Osteoblast (primary cell): ENCODE results near the gene NAGA. TPM values are rescaled to one million over a fixed set of nuclear protein-coding genes. Genes with fewer than 3 reads are reported as not detected.

Experiments used
- DNase-seq: peaks from one replicate; pipeline ENCODE4 v3.0.0; 2011; ENCODE audit warnings: low spot score, mixed read lengths; ENCODE audit not compliant: insufficient read length; ENCODE audit errors: missing footprints
- H2AFZ ChIP-seq: 2 replicates; pipeline ENCODE4 v1.6.0; 2011; ENCODE audit warnings: mild to moderate bottlenecking, low read length
- H3K27ac ChIP-seq: 2 replicates; pipeline ENCODE4 v1.5.1; 2011; ENCODE audit warnings: mild to moderate bottlenecking, low read depth, low read length, moderate library complexity
- H3K27me3 ChIP-seq: 2 replicates; pipeline ENCODE4 v1.6.0; 2012; ENCODE audit warnings: mild to moderate bottlenecking, control low read depth, inconsistent platforms, low read length, moderate library complexity; ENCODE audit not compliant: insufficient read depth
- H3K36me3 ChIP-seq: 2 replicates; pipeline ENCODE4 v1.5.1; 2011; ENCODE audit warnings: mild to moderate bottlenecking, low read length, control low read depth, moderate library complexity; ENCODE audit not compliant: insufficient read depth
- H3K4me1 ChIP-seq: 2 replicates; pipeline ENCODE4 v1.5.1; 2011; ENCODE audit warnings: mild to moderate bottlenecking, low read length, control low read depth, moderate library complexity; ENCODE audit not compliant: insufficient read depth
- H3K4me2 ChIP-seq: 2 replicates; pipeline ENCODE4 v1.6.0; 2011; ENCODE audit warnings: mild to moderate bottlenecking, low read length; ENCODE audit not compliant: insufficient read depth
- H3K4me3 ChIP-seq: fragments of 200-600 bp; sonication (generic); 3 replicates; pipeline ENCODE4 v1.5.1; 2012; ENCODE audit warnings: mild to moderate bottlenecking, low read length, inconsistent platforms; ENCODE audit not compliant: insufficient read depth
- H3K79me2 ChIP-seq: 2 replicates; pipeline ENCODE4 v1.6.0; 2012; ENCODE audit warnings: mild to moderate bottlenecking, low read length, control low read depth, inconsistent platforms; ENCODE audit not compliant: insufficient read depth
- H3K9me3 ChIP-seq: 2 replicates; pipeline ENCODE4 v1.5.1; 2011; ENCODE audit warnings: low read depth, low read length, control low read depth
- H4K20me1 ChIP-seq: 2 replicates; pipeline ENCODE4 v1.6.0; 2012; ENCODE audit warnings: mild to moderate bottlenecking, low read length, control low read depth; ENCODE audit not compliant: insufficient read depth
- total RNA-seq: library from RNA; depleted of rRNA; stranded (reverse); fragments of >200 nt; gene quantifications from 2 replicates; pipeline ENCODE4 v1.2.3, GENCODE V29; 2012
- TF ChIP-seq, protein P1 (sequence below): IDR thresholded peaks from 2 replicates; pipeline ENCODE4 v1.5.1; 2011; ENCODE audit warnings: mild to moderate bottlenecking, low read depth, low read length, moderate library complexity; ENCODE audit errors: extremely low read depth

The NAGA gene
- total RNA-seq, 1 donor: 44.2 TPM

DNA sequence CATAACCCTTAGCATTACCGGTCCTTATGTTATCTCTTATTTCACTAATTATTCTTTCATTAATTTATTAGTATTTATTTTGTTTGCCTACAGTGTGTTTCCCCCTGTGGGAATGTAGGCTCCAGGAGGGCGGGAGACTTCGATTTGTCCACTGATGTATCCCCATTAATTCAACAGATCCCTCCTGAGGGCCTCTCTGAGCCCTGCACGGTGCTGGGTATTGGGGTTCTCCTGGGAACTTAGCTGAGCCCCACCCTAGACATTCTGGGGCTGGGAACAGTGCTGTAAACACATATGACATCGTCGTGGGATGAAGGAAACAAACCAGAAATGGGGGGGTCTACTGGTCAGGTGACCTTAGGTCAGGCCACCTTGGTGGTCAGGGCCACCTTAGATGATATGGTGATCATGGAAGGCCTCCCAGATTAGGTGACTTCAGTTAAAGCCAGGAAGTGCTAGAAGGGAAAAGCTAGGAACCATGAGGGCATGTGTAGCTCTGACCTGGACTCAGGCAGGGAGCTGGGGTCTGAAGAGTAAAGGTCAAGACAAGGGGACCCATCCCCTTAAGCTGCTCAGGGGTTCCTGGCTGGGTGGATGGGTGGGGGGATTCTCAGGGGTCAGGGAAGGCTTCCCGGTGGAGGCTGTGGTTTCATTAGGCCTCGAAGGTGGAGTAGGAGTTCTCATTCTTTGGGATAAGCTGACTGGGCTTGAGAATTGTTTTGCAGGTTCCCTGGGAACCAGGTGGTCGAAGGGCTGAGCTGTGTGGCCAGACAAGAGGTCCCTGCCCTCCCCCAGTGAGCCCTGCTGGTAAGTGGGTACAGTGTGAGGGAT is 4.4 kb upstream of the NAGA start:
- H3K4me3 ChIP-seq: peak overlapping the region; percentile 87
- H3K4me1 ChIP-seq: peaks cover 33% of the 10 kb centered on the region
- H2AFZ ChIP-seq: peak overlapping the region; percentile 70
- H3K27ac ChIP-seq: peak overlapping the region; percentile 84
- H3K9me3 ChIP-seq: no peaks in the 10 kb centered on the region
- H3K79me2 ChIP-seq: peaks cover 24% of the 10 kb centered on the region
- H3K36me3 ChIP-seq: peaks cover 30% of the 10 kb centered on the region
- H3K4me2 ChIP-seq: peak overlapping the region; percentile 84
- TF ChIP-seq, protein P1, sequence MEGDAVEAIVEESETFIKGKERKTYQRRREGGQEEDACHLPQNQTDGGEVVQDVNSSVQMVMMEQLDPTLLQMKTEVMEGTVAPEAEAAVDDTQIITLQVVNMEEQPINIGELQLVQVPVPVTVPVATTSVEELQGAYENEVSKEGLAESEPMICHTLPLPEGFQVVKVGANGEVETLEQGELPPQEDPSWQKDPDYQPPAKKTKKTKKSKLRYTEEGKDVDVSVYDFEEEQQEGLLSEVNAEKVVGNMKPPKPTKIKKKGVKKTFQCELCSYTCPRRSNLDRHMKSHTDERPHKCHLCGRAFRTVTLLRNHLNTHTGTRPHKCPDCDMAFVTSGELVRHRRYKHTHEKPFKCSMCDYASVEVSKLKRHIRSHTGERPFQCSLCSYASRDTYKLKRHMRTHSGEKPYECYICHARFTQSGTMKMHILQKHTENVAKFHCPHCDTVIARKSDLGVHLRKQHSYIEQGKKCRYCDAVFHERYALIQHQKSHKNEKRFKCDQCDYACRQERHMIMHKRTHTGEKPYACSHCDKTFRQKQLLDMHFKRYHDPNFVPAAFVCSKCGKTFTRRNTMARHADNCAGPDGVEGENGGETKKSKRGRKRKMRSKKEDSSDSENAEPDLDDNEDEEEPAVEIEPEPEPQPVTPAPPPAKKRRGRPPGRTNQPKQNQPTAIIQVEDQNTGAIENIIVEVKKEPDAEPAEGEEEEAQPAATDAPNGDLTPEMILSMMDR: no peak
- H4K20me1 ChIP-seq: no peaks in the 10 kb centered on the region
- no peaks in the 10 kb centered on the region for H3K27me3 ChIP-seq
- DNase-seq: peak; percentile 70

DNA sequence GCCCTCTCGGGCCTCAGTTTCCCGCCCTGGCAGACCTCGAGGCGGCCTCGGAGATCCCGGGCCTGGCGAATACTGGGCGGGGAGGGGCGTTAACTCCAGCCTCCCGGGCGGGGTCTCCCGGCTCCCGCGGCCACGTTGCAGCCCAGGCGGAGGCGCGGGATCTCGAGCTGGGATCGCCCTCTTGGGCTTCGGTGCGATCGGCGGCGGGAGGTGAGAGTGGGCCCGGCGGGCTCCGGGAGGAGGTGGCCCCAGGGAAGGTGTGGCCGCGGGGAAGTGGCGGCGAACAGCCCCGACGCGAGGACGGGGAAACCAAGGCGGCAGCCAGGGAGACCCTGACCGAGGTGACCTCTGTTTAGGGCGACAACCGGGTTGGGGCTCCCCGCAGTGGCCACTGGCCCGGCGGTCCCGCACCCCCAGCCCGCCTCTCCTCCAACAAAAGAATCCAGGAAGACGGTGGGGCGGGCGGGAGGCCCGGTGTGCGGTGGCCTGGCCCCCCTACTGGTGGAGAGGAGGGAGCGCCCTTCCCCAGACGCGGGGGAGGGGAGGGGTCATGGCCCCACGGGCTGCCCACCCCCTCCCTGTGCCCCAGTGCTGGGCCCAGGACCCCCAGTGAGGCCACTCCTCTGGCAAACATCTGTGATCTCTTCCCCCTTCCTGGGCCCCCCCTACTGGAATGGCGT is 3.7 kb upstream of the NAGA start, which contains the start of gene PHETA2:
PHETA2 (plus strand) TSS at position 117 of the 680 bp plus-strand sequence. CDS start 3,046 bp downstream, outside the sequence.
- Histone ChIP-seq H3K79me2 (peaks cover 25% of the 10 kb centered on the region), H2AFZ (peak within 1 kb of the TSS; percentile 70), H3K36me3 (peaks cover 30% of the 10 kb centered on the region), H3K4me1 (peaks cover 38% of the 10 kb centered on the region), H3K27me3 (no peaks in the 10 kb centered on the region), H3K4me3 (peak within 1 kb of the TSS; percentile 87), H3K4me2 (peak within 1 kb of the TSS; percentile 84), H3K27ac (peak within 1 kb of the TSS; percentile 84), H4K20me1 (no peaks in the 10 kb centered on the region), H3K9me3 (no peaks in the 10 kb centered on the region)
- peak; percentile 91 for DNase-seq
- TF ChIP-seq, protein P1: peak; percentile 35

DNA sequence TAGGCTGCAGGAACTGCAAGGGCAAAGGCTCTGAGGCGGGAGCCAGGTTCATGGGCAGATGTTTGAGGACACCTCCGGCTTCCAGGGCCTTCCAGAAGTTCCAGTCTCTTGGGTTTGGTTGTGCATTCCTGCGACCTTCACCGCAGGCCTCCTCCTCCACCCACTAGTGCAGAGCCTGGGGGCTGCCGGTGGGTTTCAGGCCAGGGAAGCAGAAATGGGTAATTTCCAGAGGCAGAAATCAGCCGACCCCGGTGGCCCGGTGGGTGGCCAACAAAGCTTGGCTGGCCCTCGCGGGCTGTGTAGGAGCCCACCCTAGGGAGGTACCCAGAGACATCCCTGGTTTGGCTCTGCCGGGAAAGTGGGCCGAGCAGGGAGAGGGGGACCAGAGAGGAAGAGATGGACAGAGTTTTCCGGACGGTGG is 3.0 kb upstream of the NAGA start:
- H3K27me3 ChIP-seq: no peaks in the 10 kb centered on the region
- peaks cover 32% of the 10 kb centered on the region for H3K4me1 ChIP-seq
- peak overlapping the region; percentile 87 for H3K4me3 ChIP-seq
- peak overlapping the region; percentile 70 for H2AFZ ChIP-seq
- peak; percentile 84 for DNase-seq
- H3K9me3 ChIP-seq: no peaks in the 10 kb centered on the region
- peaks cover 25% of the 10 kb centered on the region for H3K79me2 ChIP-seq
- no peaks in the 10 kb centered on the region for H4K20me1 ChIP-seq
- TF ChIP-seq, protein P1: no peak
- peak overlapping the region; percentile 84 for H3K27ac ChIP-seq
- H3K4me2 ChIP-seq: peak overlapping the region; percentile 84
- H3K36me3 ChIP-seq: peaks cover 30% of the 10 kb centered on the region
